IMR-90 (cell line): Measurements from ENCODE around the gene NADSYN1. TPM values are rescaled to one million over a fixed set of nuclear protein-coding genes. Genes with fewer than 3 reads are reported as not detected.
A peak's percentile ranks its signal among the peaks of the same experiment; 100 is the strongest.

Experiments used
- ATAC-seq: fragments of 200-7000 bp; cut with Tn5 transposase; 2 replicates; pipeline ENCODE4 v1.9.1; 2020; ENCODE audit warnings: low read depth, mild to moderate bottlenecking, moderate library complexity
- BruUV-seq: library from RNA; stranded (reverse); fragments of 400-500 nt; replicated peaks from 2 replicates; lab custom pipeline; 2021; lab: Mats Ljungman, UMichigan
- CTCF ChIA-PET: fragments of 300-600 bp; formaldehyde crosslinking; extraction: SDS; loops from one replicate; lab custom pipeline; 2021; ENCODE audit warnings: antibody characterized with exemption; lab: Yijun Ruan, JAX
- POLR2A ChIA-PET: fragments of 300-600 bp; sonication (Branson Sonifier 250); formaldehyde crosslinking; loops from one replicate; lab custom pipeline; 2022; ENCODE audit warnings: antibody characterized with exemption; ENCODE audit not compliant: unreplicated experiment; lab: Charles Lee
- DNase-seq: peaks from one replicate; pipeline ENCODE4 v3.0.0; 2013
- H2AFZ ChIP-seq: replicated peaks from 2 replicates; pipeline ENCODE3; 2013; ENCODE audit warnings: low read length, mild to moderate bottlenecking; ENCODE audit not compliant: poor library complexity
- H2AK5ac ChIP-seq: 2 replicates; pipeline ENCODE4 v1.6.1; 2013; ENCODE audit warnings: low read depth, low read length, inconsistent platforms
- H2AK9ac ChIP-seq: replicated peaks from 2 replicates; pipeline ENCODE3; 2013; ENCODE audit warnings: mild to moderate bottlenecking, low read depth, low read length, moderate library complexity; ENCODE audit not compliant: poor library complexity
- H2BK120ac ChIP-seq: 2 replicates; pipeline ENCODE4 v1.6.1; 2013; ENCODE audit warnings: low read depth, low read length, inconsistent platforms
- H2BK15ac ChIP-seq: 3 replicates; pipeline ENCODE4 v1.6.1; 2013; ENCODE audit warnings: low read depth, low read length, inconsistent platforms
- H2BK20ac ChIP-seq: 2 replicates; pipeline ENCODE4 v1.6.1; 2013; ENCODE audit warnings: low read depth, mild to moderate bottlenecking, inconsistent platforms, low read length, moderate library complexity
- H2BK5ac ChIP-seq: 2 replicates; pipeline ENCODE4 v1.6.1; 2013; ENCODE audit warnings: mild to moderate bottlenecking, low read depth, low read length, inconsistent platforms; ENCODE audit not compliant: poor library complexity, severe bottlenecking
- H3K14ac ChIP-seq: replicated peaks from 2 replicates; pipeline ENCODE4 v1.6.1; 2013; ENCODE audit warnings: low read depth, low read length, inconsistent platforms
- H3K18ac ChIP-seq: 2 replicates; pipeline ENCODE4 v1.6.1; 2013; ENCODE audit warnings: low read depth, low read length, control low read depth
- H3K23ac ChIP-seq: 2 replicates; pipeline ENCODE4 v1.6.1; 2013; ENCODE audit warnings: low read depth, low read length, inconsistent platforms
- H3K27ac ChIP-seq: 2 replicates; pipeline ENCODE4 v1.5.1; 2013; ENCODE audit warnings: mild to moderate bottlenecking, control low read depth, low read length; ENCODE audit not compliant: insufficient read depth
- H3K27me3 ChIP-seq: 2 replicates; pipeline ENCODE4 v1.6.1; 2013; ENCODE audit warnings: low read length; ENCODE audit not compliant: control insufficient read depth, insufficient read depth
- H3K36me3 ChIP-seq: 2 replicates; pipeline ENCODE4 v1.6.1; 2013; ENCODE audit warnings: low read length, mixed read lengths; ENCODE audit not compliant: control insufficient read depth, insufficient read depth
- H3K4ac ChIP-seq: 2 replicates; pipeline ENCODE4 v1.6.1; 2013; ENCODE audit warnings: low read depth, low read length, inconsistent platforms
- H3K4me1 ChIP-seq: 2 replicates; pipeline ENCODE4 v1.6.1; 2013; ENCODE audit warnings: low read length, mixed read lengths; ENCODE audit not compliant: control insufficient read depth, insufficient read depth
- H3K4me2 ChIP-seq: 2 replicates; pipeline ENCODE4 v1.6.1; 2013; ENCODE audit warnings: low read depth, mild to moderate bottlenecking, control low read depth, low read length, moderate library complexity
- H3K4me3 ChIP-seq: 2 replicates; pipeline ENCODE4 v1.5.1; 2013; ENCODE audit warnings: low read depth, mild to moderate bottlenecking, control low read depth, low read length, moderate library complexity; ENCODE audit not compliant: insufficient read depth
- H3K56ac ChIP-seq: 2 replicates; pipeline ENCODE4 v1.6.1; 2013; ENCODE audit warnings: low read length, inconsistent platforms; ENCODE audit not compliant: insufficient read depth; ENCODE audit errors: extremely low read depth
- H3K79me1 ChIP-seq, 2 experiments: 2 replicates each; pipeline ENCODE4 v1.6.1; 2013; ENCODE audit warnings: low read length in 2 of 2, inconsistent platforms in 1 of 2, low read depth in 1 of 2
- H3K9ac ChIP-seq: 2 replicates; pipeline ENCODE4 v1.6.1; 2013; ENCODE audit warnings: low read depth, low read length, control low read depth
- H3K9me1 ChIP-seq: 2 replicates; pipeline ENCODE4 v1.6.1; 2013; ENCODE audit warnings: low read length, inconsistent platforms; ENCODE audit not compliant: insufficient read depth
- H3K9me3 ChIP-seq: 2 replicates; pipeline ENCODE4 v1.6.1; 2013; ENCODE audit warnings: low read length; ENCODE audit not compliant: control insufficient read depth, insufficient read depth
- H4K20me1 ChIP-seq: 2 replicates; pipeline ENCODE4 v1.6.1; 2013; ENCODE audit warnings: low read length, inconsistent platforms; ENCODE audit not compliant: insufficient read depth
- H4K5ac ChIP-seq: 2 replicates; pipeline ENCODE4 v1.6.1; 2013; ENCODE audit warnings: mild to moderate bottlenecking, low read depth, low read length, control low read depth
- H4K8ac ChIP-seq, 2 experiments: 2 replicates each; pipeline ENCODE4 v1.6.1; 2013; ENCODE audit warnings: low read depth in 2 of 2, low read length in 2 of 2, control low read depth in 1 of 2, inconsistent platforms in 1 of 2
- H4K91ac ChIP-seq: 2 replicates; pipeline ENCODE4 v1.6.1; 2013; ENCODE audit warnings: low read depth, low read length, inconsistent platforms; ENCODE audit not compliant: insufficient read depth
- MAFK ChIP-seq: IDR thresholded peaks from 2 replicates; pipeline ENCODE4 v1.6.1; 2012; ENCODE audit warnings: low read depth, low read length, improper control_type of control experiment
- MAZ ChIP-seq: IDR thresholded peaks from 2 replicates; pipeline ENCODE4 v1.6.1; 2012; ENCODE audit warnings: low read depth, mild to moderate bottlenecking, low read length, improper control_type of control experiment, moderate library complexity, borderline replicate concordance
- NFE2L2 ChIP-seq: fragments of 150-350 bp; IDR thresholded peaks from 2 replicates; pipeline ENCODE4 v1.6.1; 2016; ENCODE audit warnings: low read depth, mild to moderate bottlenecking, low read length
- WGBS, 2 experiments: methylation state at CpG; one replicate each; pipeline versions ENCODE4 v1.1.5 to v1.1.7; 2013; ENCODE audit warnings: missing lambda C conversion rate in 2 of 2; ENCODE audit not compliant: insufficient read length in 1 of 2; ENCODE audit errors: extremely low coverage in 2 of 2; 5-methylcytosine and 5-hydroxymethylcytosine counted together
- dilution Hi-C: fragments of 300-500 bp; cut with HindIII; formaldehyde crosslinking; loops from one replicate; pipeline ENCODE4 v1.14.3; 2018; ENCODE audit warnings: low sequenced_read_pairs; ENCODE audit not compliant: unreplicated experiment
- in situ Hi-C: fragments of 300-500 bp; cut with MboI; formaldehyde crosslinking; loops from 3 replicates; pipeline ENCODE4 v1.14.3; 2019; ENCODE audit warnings: low sequenced_read_pairs, inconsistent platforms, mixed read lengths
- intact Hi-C: fragments of 100-400 bp; cut with micrococcal nuclease; formaldehyde crosslinking; loops from 2 replicates; pipeline ENCODE4 v1.10.0; 2022
- polyA plus RNA-seq, 3 experiments: library from polyadenylated mRNA; depleted of rRNA; stranded (reverse); fragments of >200 nt; gene quantifications; 2 replicates each; pipeline ENCODE4 v1.2.3, GENCODE V29; 2012; ENCODE audit warnings: low replicate concordance in 1 of 3
- total RNA-seq: library from RNA; depleted of rRNA; stranded (reverse); fragments of >200 nt; gene quantifications from 2 replicates; pipeline ENCODE4 v1.2.3, GENCODE V29; 2012
- TF ChIP-seq, protein P1 (sequence below): fragments of 150-350 bp; IDR thresholded peaks from 2 replicates; pipeline ENCODE4 v1.6.1; 2016; ENCODE audit warnings: low read depth, mild to moderate bottlenecking, low read length, moderate library complexity, borderline replicate concordance

NADSYN1 gene
- total and polyA plus RNA-seq, 2 of the 4 experiments (the other 2 are of a cell fraction): 69.5 to 70.4 TPM

DNA sequence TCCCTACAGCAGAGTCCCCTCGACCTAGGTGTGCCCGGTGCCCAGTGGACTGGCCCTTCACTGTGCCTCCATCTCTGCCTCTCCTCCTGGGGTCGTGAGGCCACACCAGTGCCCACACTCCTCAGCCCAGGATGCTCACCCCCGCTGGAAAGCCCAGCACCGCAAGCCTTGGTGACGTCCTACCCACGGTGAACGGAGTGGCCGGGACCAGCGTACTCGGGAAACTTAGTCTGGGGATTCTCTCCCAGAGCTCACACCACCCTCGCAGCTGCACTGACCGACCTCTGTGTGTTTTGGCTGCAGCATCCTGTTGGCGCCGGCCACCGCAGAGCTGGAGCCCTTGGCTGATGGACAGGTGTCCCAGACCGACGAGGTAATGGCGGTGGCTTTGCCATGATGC is 38.5 kb downstream of the NADSYN1 start:
- Histone ChIP-seq H3K27me3 (no peaks in the 10 kb centered on the region), H3K4me1 (peaks cover 11% of the 10 kb centered on the region; the same call in 1 of the 2 replicates), H2AFZ (peak overlapping the region; percentile 58), H3K36me3 (peaks cover 42% of the 10 kb centered on the region), H3K9ac (no peak overlapping the region), H3K9me3 (no peaks in the 10 kb centered on the region), H3K23ac (no peak overlapping the region), H2BK15ac (no peak overlapping the region), H2BK5ac (no peak overlapping the region), H3K56ac (no peak overlapping the region), H3K4ac (no peak overlapping the region), H4K20me1 (no peaks in the 10 kb centered on the region), H3K18ac (no peak overlapping the region), H4K8ac (no peak overlapping the region), H2AK5ac (no peak overlapping the region), H3K4me2 (no peak overlapping the region), H2BK20ac (no peak overlapping the region), H3K27ac (no peak overlapping the region), H4K91ac (no peak overlapping the region), H2AK9ac (no peak overlapping the region), H2BK120ac (no peak overlapping the region), H4K5ac (no peak overlapping the region), H3K79me1 (peaks cover under 1 to 5% of the 10 kb centered on the region in 2 experiments; a peak in 2 of 4 replicates), H3K14ac (no peak overlapping the region), H3K4me3 (no peak overlapping the region), H3K9me1 (peaks cover 23% of the 10 kb centered on the region)
- ATAC-seq: no peak
- intact Hi-C loops (no loop called here), dilution Hi-C loops (no loop called here), in situ Hi-C loops (no loop called here)
- no peak for DNase-seq
- 93% methylated on average over 5 of the region's 19 CpGs; no CpG with 5 or more reads in 1 of the 2 experiments for WGBS, 2 experiments
- POLR2A ChIA-PET: no interaction called here
- CTCF ChIA-PET: no interaction called here
- no TSS peak for BruUV-seq
- TF ChIP-seq MAZ (no peak), MAFK (no peak), NFE2L2 (no peak)
- TF ChIP-seq, protein P1, sequence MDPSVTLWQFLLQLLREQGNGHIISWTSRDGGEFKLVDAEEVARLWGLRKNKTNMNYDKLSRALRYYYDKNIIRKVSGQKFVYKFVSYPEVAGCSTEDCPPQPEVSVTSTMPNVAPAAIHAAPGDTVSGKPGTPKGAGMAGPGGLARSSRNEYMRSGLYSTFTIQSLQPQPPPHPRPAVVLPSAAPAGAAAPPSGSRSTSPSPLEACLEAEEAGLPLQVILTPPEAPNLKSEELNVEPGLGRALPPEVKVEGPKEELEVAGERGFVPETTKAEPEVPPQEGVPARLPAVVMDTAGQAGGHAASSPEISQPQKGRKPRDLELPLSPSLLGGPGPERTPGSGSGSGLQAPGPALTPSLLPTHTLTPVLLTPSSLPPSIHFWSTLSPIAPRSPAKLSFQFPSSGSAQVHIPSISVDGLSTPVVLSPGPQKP: no peak
